ENCODE data around the gene ZNF23. TPM values are rescaled to one million over a fixed set of nuclear protein-coding genes. Genes with fewer than 3 reads are reported as not detected.

ZNF23 gene
- total and polyA plus RNA-seq, 10 of the 15 experiments (the other 5 are each of a cell fraction or from before 2014, with no cell fraction given): 3.6 to 11.5 (median 8.7) TPM

DNA sequence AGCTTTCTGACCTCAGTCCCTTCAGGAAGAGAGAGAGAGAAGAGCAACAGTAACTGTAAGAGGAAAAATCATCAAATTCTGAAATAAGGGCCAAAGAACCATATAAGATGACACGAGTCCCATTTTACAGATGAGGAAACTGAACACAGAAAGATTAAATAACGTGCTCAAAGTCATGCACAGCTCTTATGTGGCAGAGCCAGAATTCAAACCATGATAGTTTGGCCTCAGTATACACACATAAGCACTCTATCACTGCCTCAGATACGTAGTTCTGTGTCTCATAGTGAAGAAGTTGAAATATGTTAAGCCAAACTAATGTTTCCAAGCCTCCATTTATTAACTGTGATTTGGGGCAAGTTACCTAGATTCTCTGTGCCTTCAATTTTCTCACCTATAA, 29.0 kb upstream of the ZNF23 start (continued):
- TF ChIP-seq ZNF207 (IDR thresholded peaks at IDR 0.05; ENCODE audit: borderline replicate concordance) (no peak), BMI1 (IDR thresholded peaks at IDR 0.05; ENCODE audit: borderline replicate concordance) (no peak)

DNA sequence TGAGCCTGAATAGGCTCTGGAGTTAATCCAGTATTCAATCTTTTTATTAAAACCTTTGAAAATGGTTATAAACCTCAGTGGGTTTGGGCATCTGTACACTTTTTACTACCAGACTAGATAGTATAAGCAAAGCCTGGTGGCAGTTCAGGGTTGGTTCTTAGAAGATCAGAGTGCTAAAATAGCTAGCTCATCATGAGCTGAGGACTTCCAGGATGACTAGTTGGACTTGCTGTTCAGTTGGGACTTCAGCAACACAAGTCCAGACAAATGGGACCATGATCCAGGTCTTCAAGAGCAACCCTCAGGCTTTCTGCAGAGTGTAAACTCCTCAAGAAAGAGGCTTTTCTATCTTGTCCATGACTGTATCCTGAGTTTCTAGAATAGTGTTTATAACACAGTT, 28.3 kb upstream of the ZNF23 start:
- Histone ChIP-seq H3K4me2 (ENCODE audit: control insufficient read depth, insufficient read depth) (no peak overlapping the region), H3K27me3 (replicated peaks in 1 of 2; ENCODE audit: control insufficient read depth in 2 of 2, insufficient read depth in 2 of 2, low read length in 1 of 2) (no peaks in the 10 kb centered on the region), H3K79me2 (ENCODE audit: control insufficient read depth, insufficient read depth, low read length) (no peaks in the 10 kb centered on the region), H3K9ac (ENCODE audit: control insufficient read depth, insufficient read depth, low read length) (no peak overlapping the region), H3K9me3 (replicated peaks; ENCODE audit: control insufficient read depth, insufficient read depth, low read length) (no peaks in the 10 kb centered on the region), H3K4me1 (ENCODE audit: control insufficient read depth, insufficient read depth, low read length) (no peaks in the 10 kb centered on the region), H3K36me3 (ENCODE audit: control insufficient read depth in 2 of 2, insufficient read depth in 2 of 2, low read length in 1 of 2) (no peaks in the 10 kb centered on the region), H3K27ac (ENCODE audit: control insufficient read depth, insufficient read depth) (no peak overlapping the region), H4K20me1 (ENCODE audit: control insufficient read depth, insufficient read depth) (no peaks in the 10 kb centered on the region), H2AFZ (ENCODE audit: control insufficient read depth, low read depth, low read length) (no peak overlapping the region), H3K4me3 (no peak overlapping the region)
- BruUV-seq (replicated peaks): no TSS peak
- intact Hi-C loops (cut with micrococcal nuclease; ENCODE audit: unreplicated experiment) (no loop called here), in situ Hi-C loops (cut with MboI) (no loop called here)
- SMC1A ChIA-PET (ENCODE audit: uncharacterized antibody, unreplicated experiment): interaction anchor here (1.0 to 1.4 kb wide), 4 partner anchors 9 to 29 kb away, joined by 3 to 5 read pairs (median 3); partner anchors contain the start of gene ZNF23
- CTCF ChIA-PET: interaction anchor here (0.6 to 2.9 kb wide), 6 partner anchors 10 to 121 kb away, joined by 3 to 34 read pairs (median 4); no protein-coding TSS in a partner anchor
- RAD21 ChIA-PET (ENCODE audit: unreplicated experiment): interaction anchor here (1.6 kb wide), 1 partner anchor 10 kb away, joined by 3 read pairs; no protein-coding TSS in a partner anchor
- ATAC-seq: no peak
- POLR2A ChIA-PET: no interaction called here
- TF ChIP-seq BRCA1 (IDR thresholded peaks at IDR 0.05; ENCODE audit: low read depth, low read length) (no peak), NRF1 (conservative IDR thresholded peaks at IDR 0.05; ENCODE audit: low read depth, low read length) (no peak), EGR1 (IDR thresholded peaks at IDR 0.05; ENCODE audit: borderline replicate concordance in 1 of 2, low read depth in 2 of 2, low read length in 2 of 2) (no peak), HDAC6 (IDR thresholded peaks at IDR 0.05; ENCODE audit: unreplicated experiment) (no peak)
- TF ChIP-seq, protein P1, sequence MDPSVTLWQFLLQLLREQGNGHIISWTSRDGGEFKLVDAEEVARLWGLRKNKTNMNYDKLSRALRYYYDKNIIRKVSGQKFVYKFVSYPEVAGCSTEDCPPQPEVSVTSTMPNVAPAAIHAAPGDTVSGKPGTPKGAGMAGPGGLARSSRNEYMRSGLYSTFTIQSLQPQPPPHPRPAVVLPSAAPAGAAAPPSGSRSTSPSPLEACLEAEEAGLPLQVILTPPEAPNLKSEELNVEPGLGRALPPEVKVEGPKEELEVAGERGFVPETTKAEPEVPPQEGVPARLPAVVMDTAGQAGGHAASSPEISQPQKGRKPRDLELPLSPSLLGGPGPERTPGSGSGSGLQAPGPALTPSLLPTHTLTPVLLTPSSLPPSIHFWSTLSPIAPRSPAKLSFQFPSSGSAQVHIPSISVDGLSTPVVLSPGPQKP (IDR thresholded peaks at IDR 0.05; ENCODE audit: low read depth, low read length): no peak
- TF ChIP-seq, protein P2, sequence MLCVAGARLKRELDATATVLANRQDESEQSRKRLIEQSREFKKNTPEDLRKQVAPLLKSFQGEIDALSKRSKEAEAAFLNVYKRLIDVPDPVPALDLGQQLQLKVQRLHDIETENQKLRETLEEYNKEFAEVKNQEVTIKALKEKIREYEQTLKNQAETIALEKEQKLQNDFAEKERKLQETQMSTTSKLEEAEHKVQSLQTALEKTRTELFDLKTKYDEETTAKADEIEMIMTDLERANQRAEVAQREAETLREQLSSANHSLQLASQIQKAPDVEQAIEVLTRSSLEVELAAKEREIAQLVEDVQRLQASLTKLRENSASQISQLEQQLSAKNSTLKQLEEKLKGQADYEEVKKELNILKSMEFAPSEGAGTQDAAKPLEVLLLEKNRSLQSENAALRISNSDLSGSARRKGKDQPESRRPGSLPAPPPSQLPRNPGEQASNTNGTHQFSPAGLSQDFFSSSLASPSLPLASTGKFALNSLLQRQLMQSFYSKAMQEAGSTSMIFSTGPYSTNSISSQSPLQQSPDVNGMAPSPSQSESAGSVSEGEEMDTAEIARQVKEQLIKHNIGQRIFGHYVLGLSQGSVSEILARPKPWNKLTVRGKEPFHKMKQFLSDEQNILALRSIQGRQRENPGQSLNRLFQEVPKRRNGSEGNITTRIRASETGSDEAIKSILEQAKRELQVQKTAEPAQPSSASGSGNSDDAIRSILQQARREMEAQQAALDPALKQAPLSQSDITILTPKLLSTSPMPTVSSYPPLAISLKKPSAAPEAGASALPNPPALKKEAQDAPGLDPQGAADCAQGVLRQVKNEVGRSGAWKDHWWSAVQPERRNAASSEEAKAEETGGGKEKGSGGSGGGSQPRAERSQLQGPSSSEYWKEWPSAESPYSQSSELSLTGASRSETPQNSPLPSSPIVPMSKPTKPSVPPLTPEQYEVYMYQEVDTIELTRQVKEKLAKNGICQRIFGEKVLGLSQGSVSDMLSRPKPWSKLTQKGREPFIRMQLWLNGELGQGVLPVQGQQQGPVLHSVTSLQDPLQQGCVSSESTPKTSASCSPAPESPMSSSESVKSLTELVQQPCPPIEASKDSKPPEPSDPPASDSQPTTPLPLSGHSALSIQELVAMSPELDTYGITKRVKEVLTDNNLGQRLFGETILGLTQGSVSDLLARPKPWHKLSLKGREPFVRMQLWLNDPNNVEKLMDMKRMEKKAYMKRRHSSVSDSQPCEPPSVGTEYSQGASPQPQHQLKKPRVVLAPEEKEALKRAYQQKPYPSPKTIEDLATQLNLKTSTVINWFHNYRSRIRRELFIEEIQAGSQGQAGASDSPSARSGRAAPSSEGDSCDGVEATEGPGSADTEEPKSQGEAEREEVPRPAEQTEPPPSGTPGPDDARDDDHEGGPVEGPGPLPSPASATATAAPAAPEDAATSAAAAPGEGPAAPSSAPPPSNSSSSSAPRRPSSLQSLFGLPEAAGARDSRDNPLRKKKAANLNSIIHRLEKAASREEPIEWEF (IDR thresholded peaks at IDR 0.05; ENCODE audit: insufficient replicate concordance, low read depth, low read length): no peak
- DNase-seq (ENCODE audit: low read depth, low spot score): no peak
- no peak for FAIRE-seq

Measured in GM12878 (cell line).